OCI-LY1 (cell line): ENCODE data around the gene RERE.

Source experiments
- H2AFZ ChIP-seq: fragments of 200-600 bp; sonication (generic), shearing (Covaris generic); 2 replicates; pipeline ENCODE4 v1.6.0; 2014; ENCODE audit warnings: antibody characterized with exemption, mild to moderate bottlenecking, low read length
- H3F3A ChIP-seq: fragments of 200-600 bp; sonication (generic), shearing (Covaris generic); 2 replicates; pipeline ENCODE4 v1.6.0; 2014; ENCODE audit warnings: mild to moderate bottlenecking, antibody characterized with exemption, low read length, moderate library complexity; ENCODE audit not compliant: insufficient read depth
- H3K27ac ChIP-seq: fragments of 200-600 bp; sonication (generic); 2 replicates; pipeline ENCODE4 v1.5.1; 2014; ENCODE audit warnings: low read length, mixed run types, mild to moderate bottlenecking, low read depth; ENCODE audit not compliant: poor library complexity, severe bottlenecking
- H3K27me3 ChIP-seq: fragments of 200-600 bp; sonication (generic); 2 replicates; pipeline ENCODE4 v1.6.0; 2014; ENCODE audit warnings: antibody characterized with exemption, mild to moderate bottlenecking, low read length, moderate library complexity; ENCODE audit not compliant: insufficient read depth
- H3K36me3 ChIP-seq: fragments of 200-600 bp; sonication (generic); 2 replicates; pipeline ENCODE4 v1.6.1; 2014; ENCODE audit warnings: mild to moderate bottlenecking, antibody characterized with exemption, low read length, moderate library complexity, mixed read lengths; ENCODE audit not compliant: insufficient read depth
- H3K4me1 ChIP-seq: fragments of 200-600 bp; sonication (generic); 2 replicates; pipeline ENCODE4 v1.5.1; 2014; ENCODE audit warnings: mild to moderate bottlenecking, low read length, moderate library complexity; ENCODE audit not compliant: insufficient read depth, severe bottlenecking
- H3K4me2 ChIP-seq: fragments of 200-600 bp; sonication (generic), shearing (Covaris generic); 2 replicates; pipeline ENCODE4 v1.6.1; 2014; ENCODE audit warnings: low read length
- H3K4me3 ChIP-seq: fragments of 200-600 bp; sonication (generic); 2 replicates; pipeline ENCODE4 v1.5.1; 2014; ENCODE audit warnings: low read length, low read depth, mild to moderate bottlenecking, mixed read lengths; ENCODE audit not compliant: poor library complexity, severe bottlenecking
- H3K79me2 ChIP-seq: fragments of 200-600 bp; shearing (Covaris generic); 2 replicates; pipeline ENCODE4 v1.6.1; 2016; ENCODE audit warnings: mixed run types, low read length, mixed read lengths; ENCODE audit not compliant: insufficient read depth
- H3K9ac ChIP-seq: fragments of 200-600 bp; sonication (generic), shearing (Covaris generic); 2 replicates; pipeline ENCODE4 v1.6.1; 2014; ENCODE audit warnings: mild to moderate bottlenecking, low read length, mixed read lengths
- H3K9me2 ChIP-seq: fragments of 200-600 bp; sonication (generic), shearing (Covaris generic); 2 replicates; pipeline ENCODE4 v1.6.1; 2014; ENCODE audit warnings: low read depth, mild to moderate bottlenecking, low read length, mixed read lengths
- H3K9me3 ChIP-seq: fragments of 200-600 bp; shearing (Covaris generic); 2 replicates; pipeline ENCODE4 v1.6.1; 2014; ENCODE audit warnings: low read length, mixed read lengths
- H4K20me1 ChIP-seq: fragments of 200-600 bp; sonication (generic), shearing (Covaris generic); 2 replicates; pipeline ENCODE4 v1.6.0; 2016; ENCODE audit warnings: mild to moderate bottlenecking, low read length; ENCODE audit not compliant: insufficient read depth
- CTCF ChIP-seq: fragments of 200-600 bp; sonication (generic), shearing (Covaris generic); IDR thresholded peaks from 2 replicates; pipeline ENCODE4 v1.5.1; 2017; ENCODE audit warnings: mild to moderate bottlenecking, antibody characterized with exemption, low read length, moderate library complexity, mixed read lengths
- EZH2 ChIP-seq: fragments of 200-600 bp; sonication (generic), shearing (Covaris generic); IDR thresholded peaks from 2 replicates; pipeline ENCODE4 v1.8.0; 2017; ENCODE audit warnings: borderline replicate concordance, mixed run types, mild to moderate bottlenecking, antibody characterized with exemption, low read length, moderate library complexity, mixed read lengths

The RERE gene

GRCh38 chr1:8684590-8684989, 132.8 kb downstream of the RERE start:
- no peaks in the 10 kb centered on the region for H4K20me1 ChIP-seq
- H3K4me2 ChIP-seq = no peak overlapping the region
- H3K27me3 ChIP-seq = 0 out of 2 replicates have a peak, but pooled peaks cover 4% of the 10 kb centered on the region
- no peak overlapping the region for H3K9ac ChIP-seq
- H3K4me3 ChIP-seq = no peak overlapping the region
- H3F3A ChIP-seq = no peaks in the 10 kb centered on the region
- no peak overlapping the region for H2AFZ ChIP-seq
- H3K9me3 ChIP-seq = no peaks in the 10 kb centered on the region
- no peaks in the 10 kb centered on the region for H3K9me2 ChIP-seq
- H3K36me3 ChIP-seq = no peaks in the 10 kb centered on the region
- no peak for TF ChIP-seq CTCF
- no peak for TF ChIP-seq EZH2
- H3K4me1 ChIP-seq = no peaks in the 10 kb centered on the region
- no peak overlapping the region for H3K27ac ChIP-seq
- H3K79me2 ChIP-seq = no peaks in the 10 kb centered on the region

- Histone ChIP-seq H3K27ac (no peak overlapping the region), H3K4me1 (no peaks in the 10 kb centered on the region), H3K9me3 (no peaks in the 10 kb centered on the region), H2AFZ (no peak overlapping the region), H4K20me1 (no peaks in the 10 kb centered on the region), H3K9me2 (no peaks in the 10 kb centered on the region), H3K36me3 (no peaks in the 10 kb centered on the region), H3K79me2 (no peaks in the 10 kb centered on the region), H3K4me2 (no peak overlapping the region), H3K9ac (no peak overlapping the region), H3F3A (no peaks in the 10 kb centered on the region), H3K4me3 (no peak overlapping the region), H3K27me3 (0 out of 2 replicates have a peak, but pooled peaks cover 4% of the 10 kb centered on the region)
- TF ChIP-seq EZH2 (no peak), CTCF (no peak)
Measured at GRCh38 chr1:8682573-8682972, 134.9 kb downstream of the RERE start.

- H3K36me3 ChIP-seq = no peaks in the 10 kb centered on the region
- 0 out of 2 replicates have a peak, but pooled peaks cover 4% of the 10 kb centered on the region for H3K27me3 ChIP-seq
- no peak overlapping the region for H3K27ac ChIP-seq
- no peaks in the 10 kb centered on the region for H3K9me2 ChIP-seq
- no peaks in the 10 kb centered on the region for H3K9me3 ChIP-seq
- no peaks in the 10 kb centered on the region for H3F3A ChIP-seq
- H3K4me1 ChIP-seq = no peaks in the 10 kb centered on the region
- no peaks in the 10 kb centered on the region for H4K20me1 ChIP-seq
- no peak overlapping the region for H3K9ac ChIP-seq
- no peak overlapping the region for H3K4me2 ChIP-seq
- TF ChIP-seq CTCF (no peak), EZH2 (no peak)
- H3K79me2 ChIP-seq = no peaks in the 10 kb centered on the region
- H3K4me3 ChIP-seq = no peak overlapping the region
- no peak overlapping the region for H2AFZ ChIP-seq
Measured at GRCh38 chr1:8681911-8682310, 135.5 kb downstream of the RERE start.
